H9 (cell line): ENCODE data around the gene KIF26B. TPM values are rescaled to one million over a fixed set of nuclear protein-coding genes. Genes with fewer than 3 reads are reported as not detected.

ENCODE experiments used
- DNase-seq: peaks from one replicate; pipeline ENCODE4 v3.0.0-alpha.2; 2017
- H2AFZ ChIP-seq: one replicate; pipeline ENCODE4 v1.6.1; 2013; ENCODE audit warnings: mild to moderate bottlenecking, low read length, control low read depth, moderate library complexity
- H2AK5ac ChIP-seq: 2 replicates; pipeline ENCODE4 v1.6.1; 2013; ENCODE audit warnings: low read length, control low read depth, mixed read lengths; ENCODE audit not compliant: insufficient read length
- H2BK120ac ChIP-seq: one replicate; pipeline ENCODE4 v1.6.1; 2013; ENCODE audit warnings: low read depth, mild to moderate bottlenecking, low read length, control low read depth, inconsistent platforms; ENCODE audit not compliant: poor library complexity, severe bottlenecking
- H2BK12ac ChIP-seq: 2 replicates; pipeline ENCODE4 v1.6.1; 2013; ENCODE audit warnings: low read length, control low read depth, mixed read lengths, low read depth; ENCODE audit not compliant: insufficient read length
- H2BK15ac ChIP-seq: 2 replicates; pipeline ENCODE4 v1.6.1; 2013; ENCODE audit warnings: low read depth, low read length, control low read depth
- H2BK20ac ChIP-seq: one replicate; pipeline ENCODE4 v1.6.1; 2013; ENCODE audit warnings: low read depth, mild to moderate bottlenecking, low read length, control low read depth, inconsistent platforms; ENCODE audit not compliant: poor library complexity, severe bottlenecking
- H2BK5ac ChIP-seq: 2 replicates; pipeline ENCODE4 v1.6.1; 2013; ENCODE audit warnings: low read length, control low read depth, mixed read lengths; ENCODE audit not compliant: insufficient read length
- H3K14ac ChIP-seq: 2 replicates; pipeline ENCODE4 v1.6.1; 2013; ENCODE audit warnings: low read length, control low read depth; ENCODE audit not compliant: insufficient read depth
- H3K18ac ChIP-seq: 2 replicates; pipeline ENCODE4 v1.6.1; 2013; ENCODE audit warnings: low read depth, mild to moderate bottlenecking, mixed read lengths, low read length, control low read depth; ENCODE audit not compliant: insufficient read length
- H3K23ac ChIP-seq: 2 replicates; pipeline ENCODE4 v1.6.1; 2013; ENCODE audit warnings: low read length, control low read depth, mixed read lengths, low read depth; ENCODE audit not compliant: insufficient read length
- H3K23me2 ChIP-seq: 2 replicates; pipeline ENCODE4 v1.6.1; 2013; ENCODE audit warnings: low read depth, mild to moderate bottlenecking, mixed read lengths, low read length, control low read depth; ENCODE audit not compliant: insufficient read length, poor library complexity, severe bottlenecking
- H3K27ac ChIP-seq: 2 replicates; pipeline ENCODE4 v1.5.1; 2013; ENCODE audit warnings: low read length, control low read depth, mixed read lengths, low read depth; ENCODE audit not compliant: insufficient read length
- H3K27me3 ChIP-seq: 2 replicates; pipeline ENCODE4 v1.6.1; 2013; ENCODE audit warnings: low read length, control low read depth, inconsistent platforms; ENCODE audit not compliant: insufficient read depth
- H3K4ac ChIP-seq: 2 replicates; pipeline ENCODE4 v1.6.1; 2013; ENCODE audit warnings: low read depth, mild to moderate bottlenecking, control low read depth, inconsistent platforms, low read length, moderate library complexity
- H3K4me1 ChIP-seq: 2 replicates; pipeline ENCODE4 v1.6.1; 2013; ENCODE audit warnings: low read length, control low read depth, inconsistent platforms; ENCODE audit not compliant: insufficient read depth
- H3K4me2 ChIP-seq: 2 replicates; pipeline ENCODE4 v1.6.1; 2013; ENCODE audit warnings: low read length, control low read depth, mixed read lengths; ENCODE audit not compliant: insufficient read length, insufficient read depth
- H3K56ac ChIP-seq: 2 replicates; pipeline ENCODE4 v1.6.1; 2013; ENCODE audit warnings: low read depth, mild to moderate bottlenecking, mixed read lengths, low read length, control low read depth; ENCODE audit not compliant: insufficient read length
- H3K79me1 ChIP-seq: 2 replicates; pipeline ENCODE4 v1.6.1; 2013; ENCODE audit warnings: low read depth, mild to moderate bottlenecking, moderate library complexity, low read length, control low read depth, inconsistent platforms; ENCODE audit not compliant: insufficient read depth, poor library complexity, severe bottlenecking
- H3K79me2 ChIP-seq: 2 replicates; pipeline ENCODE4 v1.6.1; 2013; ENCODE audit warnings: low read length, control low read depth, inconsistent platforms; ENCODE audit not compliant: insufficient read depth
- H3K9ac ChIP-seq: 2 replicates; pipeline ENCODE4 v1.6.1; 2013; ENCODE audit warnings: low read length, control low read depth, mixed read lengths; ENCODE audit not compliant: insufficient read length; ENCODE audit errors: extremely low read depth
- H3K9me3 ChIP-seq: one replicate; pipeline ENCODE4 v1.6.1; 2013; ENCODE audit warnings: low read depth, low read length, inconsistent platforms; ENCODE audit not compliant: control insufficient read depth
- H3T11ph ChIP-seq: one replicate; pipeline ENCODE4 v1.6.1; 2013; ENCODE audit warnings: mild to moderate bottlenecking, low read length, control low read depth, inconsistent platforms
- H4K20me1 ChIP-seq: one replicate; pipeline ENCODE4 v1.6.1; 2013; ENCODE audit not compliant: control insufficient read depth, insufficient read length, insufficient read depth
- H4K5ac ChIP-seq: 2 replicates; pipeline ENCODE4 v1.6.1; 2013; ENCODE audit warnings: low read depth, mild to moderate bottlenecking, mixed read lengths, low read length, control low read depth; ENCODE audit not compliant: insufficient read length
- H4K8ac ChIP-seq: replicated peaks from 2 replicates; pipeline ENCODE4 v1.6.1; 2013; ENCODE audit warnings: low read length, control low read depth, mixed read lengths, low read depth; ENCODE audit not compliant: insufficient read length
- H4K91ac ChIP-seq: 2 replicates; pipeline ENCODE4 v1.6.1; 2013; ENCODE audit warnings: low read depth, mild to moderate bottlenecking, moderate library complexity, mixed read lengths, low read length, control low read depth; ENCODE audit not compliant: insufficient read length
- H3K27ac Mint-ChIP-seq, 3 experiments: 2 replicates in 2 of 3; 3 replicates in 1 of 3; pipeline ENCODE4 v1.8.0; 2020 to 2021; ENCODE audit warnings: mixed read lengths in 3 of 3, mild to moderate bottlenecking in 1 of 3, moderate library complexity in 1 of 3
- H3K27me3 Mint-ChIP-seq: 2 replicates; pipeline ENCODE4 v1.8.0; 2021; ENCODE audit warnings: low read depth, mild to moderate bottlenecking, moderate library complexity, mixed read lengths
- H3K36me3 Mint-ChIP-seq, 3 experiments: 2 replicates in 2 of 3; 3 replicates in 1 of 3; pipeline ENCODE4 v1.8.0; 2020 to 2021; ENCODE audit warnings: low read depth in 3 of 3, mixed read lengths in 3 of 3; ENCODE audit not compliant: insufficient read depth in 1 of 3
- H3K4me1 Mint-ChIP-seq, 2 experiments: 2 replicates each; pipeline ENCODE4 v1.8.0; 2020; ENCODE audit warnings: mixed read lengths in 2 of 2
- H3K4me3 Mint-ChIP-seq, 2 experiments: 2 replicates in 1 of 2; 3 replicates in 1 of 2; pipeline ENCODE4 v1.8.0; 2020 to 2021; ENCODE audit warnings: mild to moderate bottlenecking in 2 of 2, mixed read lengths in 2 of 2, moderate library complexity in 1 of 2
- H3K9me3 Mint-ChIP-seq, 2 experiments: 2 replicates in 1 of 2; 3 replicates in 1 of 2; pipeline ENCODE4 v1.8.0; 2020; ENCODE audit warnings: mild to moderate bottlenecking in 2 of 2, mixed read lengths in 2 of 2, moderate library complexity in 1 of 2
- WGBS: extraction: QIAGEN DNeasy Blood & Tissue Kit; methylation state at CpG from one replicate; pipeline ENCODE4 v1.1.7; 2013; ENCODE audit warnings: missing lambda C conversion rate, low lambda C conversion rate, mixed read lengths; ENCODE audit not compliant: insufficient read length; ENCODE audit errors: extremely low coverage; 5-methylcytosine and 5-hydroxymethylcytosine counted together
- total RNA-seq: library from RNA; stranded (reverse); gene quantifications from 2 replicates; pipeline ENCODE4 v1.2.1, GENCODE V29; 2021
- TF ChIP-seq, protein P1 (sequence below): fragments of 200-600 bp; sonication (generic); conservative IDR thresholded peaks from 3 replicates; pipeline ENCODE4 v1.8.0; 2021; ENCODE audit warnings: antibody characterized with exemption, mild to moderate bottlenecking

The KIF26B gene
- total RNA-seq, 1 experiment from 2014 or later = 0.13 TPM

DNA sequence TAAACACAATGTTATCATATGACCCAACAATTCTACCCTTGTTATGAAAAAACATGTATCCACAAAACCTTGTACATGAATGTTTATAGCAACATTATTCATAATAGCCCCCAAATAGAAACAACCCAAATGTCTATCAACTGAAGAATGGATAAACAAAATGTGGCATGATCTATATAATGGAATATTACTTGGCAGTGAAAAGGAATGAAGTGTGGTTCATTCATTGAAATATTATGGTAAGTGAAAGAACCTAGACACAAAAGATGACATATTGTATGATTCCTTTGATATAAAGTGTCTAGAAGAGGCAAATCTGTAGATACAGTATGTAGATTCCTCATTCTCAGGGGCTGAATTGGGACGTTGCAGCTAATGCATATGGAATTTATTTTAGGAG is 151.2 kb downstream of the KIF26B start:
- Histone ChIP-seq H2BK12ac (no peak overlapping the region), H3K9me3 (no peaks in the 10 kb centered on the region), H3K79me1 (no peaks in the 10 kb centered on the region), H3K27me3 (no peaks in the 10 kb centered on the region), H3K23me2 (no peaks in the 10 kb centered on the region), H3K9ac (no peak overlapping the region), H4K91ac (no peak overlapping the region), H4K8ac (no peak overlapping the region), H2BK20ac (no peak overlapping the region), H3K4me2 (no peak overlapping the region), H4K5ac (no peak overlapping the region), H2BK120ac (no peak overlapping the region), H3K23ac (no peak overlapping the region), H3K79me2 (no peaks in the 10 kb centered on the region), H2AK5ac (no peak overlapping the region), H2AFZ (no peak overlapping the region), H2BK15ac (no peak overlapping the region), H3K18ac (no peak overlapping the region), H3K56ac (no peak overlapping the region), H3T11ph (no peak overlapping the region), H2BK5ac (no peak overlapping the region), H3K4me1 (peaks cover 6% of the 10 kb centered on the region), H3K27ac (no peak overlapping the region), H3K14ac (no peak overlapping the region), H3K4ac (no peak overlapping the region), H4K20me1 (no peaks in the 10 kb centered on the region)
- Mint-ChIP-seq H3K27me3 (peaks cover 3% of the 10 kb centered on the region), H3K27ac (no peak overlapping the region), H3K36me3 (no peaks in the 10 kb centered on the region; a peak in 1 of 7 replicates), H3K4me1 (peaks cover 10 to 11% of the 10 kb centered on the region in 2 experiments), H3K4me3 (no peak overlapping the region), H3K9me3 (peaks cover 0 to 4% of the 10 kb centered on the region in 2 experiments; a peak in 3 of 5 replicates)
- TF ChIP-seq, protein P1, sequence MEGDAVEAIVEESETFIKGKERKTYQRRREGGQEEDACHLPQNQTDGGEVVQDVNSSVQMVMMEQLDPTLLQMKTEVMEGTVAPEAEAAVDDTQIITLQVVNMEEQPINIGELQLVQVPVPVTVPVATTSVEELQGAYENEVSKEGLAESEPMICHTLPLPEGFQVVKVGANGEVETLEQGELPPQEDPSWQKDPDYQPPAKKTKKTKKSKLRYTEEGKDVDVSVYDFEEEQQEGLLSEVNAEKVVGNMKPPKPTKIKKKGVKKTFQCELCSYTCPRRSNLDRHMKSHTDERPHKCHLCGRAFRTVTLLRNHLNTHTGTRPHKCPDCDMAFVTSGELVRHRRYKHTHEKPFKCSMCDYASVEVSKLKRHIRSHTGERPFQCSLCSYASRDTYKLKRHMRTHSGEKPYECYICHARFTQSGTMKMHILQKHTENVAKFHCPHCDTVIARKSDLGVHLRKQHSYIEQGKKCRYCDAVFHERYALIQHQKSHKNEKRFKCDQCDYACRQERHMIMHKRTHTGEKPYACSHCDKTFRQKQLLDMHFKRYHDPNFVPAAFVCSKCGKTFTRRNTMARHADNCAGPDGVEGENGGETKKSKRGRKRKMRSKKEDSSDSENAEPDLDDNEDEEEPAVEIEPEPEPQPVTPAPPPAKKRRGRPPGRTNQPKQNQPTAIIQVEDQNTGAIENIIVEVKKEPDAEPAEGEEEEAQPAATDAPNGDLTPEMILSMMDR = no peak
- no peak for DNase-seq
- WGBS = no CpG with 5 or more reads among the region's 1 CpG
